ENCODE results near the gene DNAL1. TPM values are rescaled to one million over a fixed set of nuclear protein-coding genes. Genes with fewer than 3 reads are reported as not detected.
"Not testable (repeated sequence)": the region's sequence is repeated elsewhere in the genome, so short reads cannot be mapped to it uniquely, and the experiment has no call there.

DNAL1 gene
- total and polyA plus RNA-seq, 8 donors: 14.6 to 19.5 (median 17.0) TPM

DNA sequence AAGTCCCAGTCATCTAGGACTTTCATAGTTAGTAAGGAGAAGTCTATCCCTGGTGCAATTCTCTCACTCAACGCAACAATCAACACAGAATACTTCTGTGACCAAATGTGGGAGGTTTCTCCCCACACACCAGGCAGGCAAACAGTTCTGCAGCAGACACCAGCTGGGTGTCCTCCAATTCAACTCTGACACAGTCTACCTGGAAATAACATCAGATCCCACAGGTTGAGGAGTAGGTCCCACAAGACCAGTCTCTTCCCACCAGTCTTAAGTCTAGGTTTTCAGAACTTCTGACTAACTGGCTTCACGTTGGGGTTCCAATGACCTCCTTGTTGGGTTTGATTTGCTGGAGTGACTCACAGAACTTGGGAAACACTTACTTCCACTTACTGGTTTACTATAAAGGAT, 17.6 kb upstream of the DNAL1 start:
- Histone ChIP-seq H3K4me1 (no peaks in the 10 kb centered on the region), H3K27me3 (no peaks in the 10 kb centered on the region), H3K4me3 (no peak overlapping the region), H3K36me3 (no peaks in the 10 kb centered on the region), H3K9me3 (no peaks in the 10 kb centered on the region), H3K27ac (no peak overlapping the region)
- no peak for ATAC-seq
- intact Hi-C loops (cut with DNase I): no loop called here
- TF ChIP-seq, protein P1, sequence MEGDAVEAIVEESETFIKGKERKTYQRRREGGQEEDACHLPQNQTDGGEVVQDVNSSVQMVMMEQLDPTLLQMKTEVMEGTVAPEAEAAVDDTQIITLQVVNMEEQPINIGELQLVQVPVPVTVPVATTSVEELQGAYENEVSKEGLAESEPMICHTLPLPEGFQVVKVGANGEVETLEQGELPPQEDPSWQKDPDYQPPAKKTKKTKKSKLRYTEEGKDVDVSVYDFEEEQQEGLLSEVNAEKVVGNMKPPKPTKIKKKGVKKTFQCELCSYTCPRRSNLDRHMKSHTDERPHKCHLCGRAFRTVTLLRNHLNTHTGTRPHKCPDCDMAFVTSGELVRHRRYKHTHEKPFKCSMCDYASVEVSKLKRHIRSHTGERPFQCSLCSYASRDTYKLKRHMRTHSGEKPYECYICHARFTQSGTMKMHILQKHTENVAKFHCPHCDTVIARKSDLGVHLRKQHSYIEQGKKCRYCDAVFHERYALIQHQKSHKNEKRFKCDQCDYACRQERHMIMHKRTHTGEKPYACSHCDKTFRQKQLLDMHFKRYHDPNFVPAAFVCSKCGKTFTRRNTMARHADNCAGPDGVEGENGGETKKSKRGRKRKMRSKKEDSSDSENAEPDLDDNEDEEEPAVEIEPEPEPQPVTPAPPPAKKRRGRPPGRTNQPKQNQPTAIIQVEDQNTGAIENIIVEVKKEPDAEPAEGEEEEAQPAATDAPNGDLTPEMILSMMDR (IDR thresholded peaks at IDR 0.05): no peak
- no peak for DNase-seq

DNA sequence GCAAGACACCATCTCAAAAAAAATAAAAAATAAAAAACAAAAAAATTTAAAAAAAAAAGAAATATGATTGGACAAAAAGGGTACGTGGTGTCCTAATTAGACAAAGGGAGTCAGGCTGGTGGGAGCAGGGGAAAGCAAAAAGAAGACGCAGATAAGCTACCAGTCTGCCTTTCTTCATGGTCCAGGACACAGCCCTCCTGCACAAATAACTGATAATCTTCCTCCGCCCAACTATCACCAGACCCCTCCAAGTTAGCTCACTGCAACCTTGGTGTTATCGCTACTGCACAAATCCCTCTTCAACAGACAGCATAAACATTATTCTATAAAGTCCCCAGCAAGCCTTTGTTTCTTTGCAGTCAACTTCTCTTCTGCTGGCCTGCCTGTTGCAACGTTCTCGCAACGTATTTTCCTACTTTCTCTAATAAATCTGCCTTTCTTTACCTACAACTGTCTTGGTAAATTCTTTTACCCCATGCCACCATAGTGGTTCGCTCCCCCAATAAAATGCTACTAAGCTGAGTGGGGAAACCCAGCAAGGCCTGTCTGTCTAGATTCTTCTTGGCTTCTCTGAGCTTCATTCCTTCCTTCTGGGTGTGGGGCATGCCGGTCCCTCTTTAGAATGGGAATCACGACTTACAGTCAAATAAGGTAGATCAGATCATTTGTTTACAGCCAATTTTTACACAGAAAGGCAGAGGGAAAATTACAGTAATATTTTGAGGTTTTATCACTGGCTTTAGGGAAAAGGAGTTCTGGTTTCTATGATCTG, 14.6 kb upstream of the DNAL1 start:
- Histone ChIP-seq H3K4me1 (peaks cover 5 to 15% of the 10 kb centered on the region in 2 donors), H3K27ac (no peak overlapping the region), H3K36me3 (no peaks in the 10 kb centered on the region), H3K4me3 (no peak overlapping the region), H3K27me3 (peaks cover 0 to 17% of the 10 kb centered on the region in 2 donors), H3K9me3 (no peaks in the 10 kb centered on the region)
- ATAC-seq: no peak
- DNase-seq: no peak
- intact Hi-C loops (cut with DNase I): loop anchor here in 1 of 2 donors (5.0 kb wide), 1 partner anchor 123 kb away; no protein-coding TSS in a partner anchor
- TF ChIP-seq, protein P1 (IDR thresholded peaks at IDR 0.05): no peak

DNA sequence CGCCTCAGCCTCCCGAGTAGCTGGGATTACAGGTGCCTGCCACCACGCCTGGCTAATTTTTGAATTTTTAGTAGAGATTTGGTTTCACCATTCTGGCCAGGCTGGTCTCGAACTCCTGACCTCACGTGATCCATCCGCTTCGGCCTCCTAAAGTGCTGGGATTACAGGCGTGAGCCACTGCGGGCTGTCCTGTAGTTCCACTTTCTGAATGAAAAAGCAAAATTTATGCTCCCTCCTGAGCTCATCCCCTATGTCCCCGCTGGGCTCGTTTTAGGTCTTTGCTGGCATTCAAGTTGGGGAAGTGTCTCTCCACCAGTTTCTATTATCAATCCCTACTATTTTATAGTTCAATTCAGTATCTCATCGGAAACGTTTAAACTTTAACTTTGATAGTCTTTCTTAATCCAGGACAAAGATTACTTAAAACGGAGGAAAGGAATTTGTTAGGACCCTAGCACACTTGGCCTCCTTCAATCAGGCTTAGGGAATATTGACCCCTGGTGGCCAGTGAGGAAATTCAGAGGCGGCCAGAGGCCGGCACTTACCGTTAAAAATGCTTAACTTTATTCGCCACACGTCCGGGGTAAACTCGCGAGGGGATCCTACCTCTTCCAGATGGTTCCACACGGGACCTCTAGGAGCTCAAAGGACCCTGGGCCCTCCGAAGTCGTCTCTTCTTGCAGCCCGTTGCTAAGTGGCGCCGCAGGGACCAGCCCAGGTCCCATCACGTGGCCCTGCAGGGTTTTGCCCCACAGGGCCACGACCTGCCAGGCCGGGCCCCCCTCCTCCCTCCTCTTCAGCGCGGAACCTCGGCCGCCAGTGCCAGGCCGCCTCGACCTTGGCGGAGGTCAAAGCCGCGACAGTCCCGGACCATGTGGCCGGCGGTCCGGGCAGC, 11.4 kb upstream of the DNAL1 start:
- H3K36me3 ChIP-seq: no peaks in the 10 kb centered on the region
- TF ChIP-seq, protein P1 (IDR thresholded peaks at IDR 0.05): peak; percentile 81 to 88
- ATAC-seq: peak; percentile 91
- peaks cover 5 to 15% of the 10 kb centered on the region in 2 donors for H3K4me1 ChIP-seq
- no peaks in the 10 kb centered on the region for H3K9me3 ChIP-seq
- intact Hi-C loops (cut with DNase I): loop anchor here in 1 of 2 donors (5.0 kb wide), 1 partner anchor 126 kb away; no protein-coding TSS in a partner anchor
- DNase-seq: peak; percentile 55 to 88 (median 68)
- peaks cover 0 to 19% of the 10 kb centered on the region in 2 donors for H3K27me3 ChIP-seq
- peak overlapping the region in 1 of 2 donors; percentile 13 for H3K27ac ChIP-seq
- H3K4me3 ChIP-seq: peak overlapping the region; percentile 54 to 58

DNA sequence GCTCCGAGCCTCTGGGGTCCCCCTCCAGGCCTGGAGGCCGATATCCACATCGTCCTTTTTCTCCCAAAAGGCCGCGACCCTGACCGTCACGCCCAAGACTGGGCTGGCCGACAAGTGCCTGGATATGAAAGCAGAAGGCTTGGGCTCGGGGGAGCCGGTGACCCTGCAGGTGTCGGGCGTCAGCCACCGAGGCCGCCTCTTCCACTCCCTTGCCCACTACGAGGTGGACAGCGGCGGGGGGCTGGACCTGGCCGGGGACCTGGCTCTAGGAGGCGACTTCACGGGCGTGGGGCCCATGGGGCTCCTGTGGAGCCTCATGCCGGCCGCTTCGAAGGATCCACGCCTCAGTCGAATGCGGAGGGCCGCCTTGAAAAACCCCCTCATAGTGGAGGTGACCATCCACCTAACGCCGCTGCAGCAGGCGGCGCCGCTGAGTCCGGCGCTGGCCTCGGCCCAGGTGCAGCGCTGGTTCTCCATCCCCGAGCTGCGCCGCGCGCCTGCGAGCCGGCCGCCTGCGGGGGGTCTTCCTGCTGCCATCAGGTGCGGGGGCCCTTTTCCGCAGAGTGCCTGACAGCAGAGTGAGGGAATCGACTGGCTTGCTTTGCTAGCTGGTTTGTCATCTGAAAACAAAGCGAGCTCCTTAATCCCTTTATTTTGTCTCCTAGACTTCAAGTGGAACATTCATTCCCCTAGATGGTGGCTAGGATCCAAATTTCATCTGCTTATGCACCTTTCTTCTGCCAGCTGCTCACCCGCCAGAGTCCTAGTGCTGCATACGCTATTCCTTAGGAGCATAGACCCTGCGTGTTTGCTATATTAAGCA, 10.6 kb upstream of the DNAL1 start:
- peaks cover 0 to 19% of the 10 kb centered on the region in 2 donors for H3K27me3 ChIP-seq
- TF ChIP-seq, protein P1 (IDR thresholded peaks at IDR 0.05): peak in 1 of 2 donors; percentile 18
- H3K4me1 ChIP-seq: peaks cover 5 to 15% of the 10 kb centered on the region in 2 donors
- intact Hi-C loops (cut with DNase I): loop anchor here in 1 of 2 donors (5.0 kb wide), 1 partner anchor 127 kb away; no protein-coding TSS in a partner anchor
- no peaks in the 10 kb centered on the region for H3K9me3 ChIP-seq
- DNase-seq (peak in 3 of 4 donors; percentile 21 to 88 (median 47)), ATAC-seq (peak; percentile 86)
- H3K36me3 ChIP-seq: no peaks in the 10 kb centered on the region
- peak overlapping the region; percentile 54 to 58 for H3K4me3 ChIP-seq
- H3K27ac ChIP-seq: peak overlapping the region in 1 of 2 donors; percentile 13

DNA sequence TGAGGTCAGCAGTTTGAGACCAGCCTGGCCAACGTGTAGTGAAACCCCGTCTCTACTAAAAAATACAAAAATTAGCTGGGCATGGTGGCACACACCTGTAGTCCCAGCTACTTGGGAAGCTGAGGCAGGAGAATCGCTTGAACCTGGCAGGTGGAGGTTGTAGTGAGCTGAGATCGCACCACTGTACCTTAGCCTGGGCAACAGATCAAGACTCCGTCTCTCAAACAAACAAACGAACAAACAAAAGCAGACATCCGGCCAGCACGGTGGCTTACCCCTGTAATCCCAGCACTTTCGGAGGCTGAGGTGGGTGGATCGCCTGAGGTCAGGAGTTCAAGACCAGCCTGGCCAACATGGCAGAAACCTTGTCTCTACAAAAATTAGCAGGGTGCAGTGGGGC, 8.4 kb upstream of the DNAL1 start:
- H3K36me3 ChIP-seq; intact Hi-C loops (cut with DNase I); H3K4me3 ChIP-seq; ATAC-seq; DNase-seq; H3K9me3 ChIP-seq; H3K27ac ChIP-seq: not testable (repeated sequence)
- Histone ChIP-seq H3K4me1 (peaks cover 5 to 15% of the 10 kb centered on the region in 2 donors), H3K27me3 (peaks cover 0 to 19% of the 10 kb centered on the region in 2 donors)
